Neural cell (in vitro differentiated cells): ENCODE measurements around the gene MRPL58.

Experiments used
- EZH2 ChIP-seq: fragments of 200-600, 300-800 bp; shearing (Covaris generic), sonication (generic); IDR thresholded peaks from 2 replicates; pipeline ENCODE4 v1.6.1; 2014; ENCODE audit warnings: antibody characterized with exemption, low read length, borderline replicate concordance, mild to moderate bottlenecking; ENCODE audit not compliant: insufficient read depth, poor library complexity, severe bottlenecking
- POLR2AphosphoS5 ChIP-seq: IDR thresholded peaks from 2 replicates; pipeline ENCODE4 v1.6.1; 2012
- TAF1 ChIP-seq: IDR thresholded peaks from 2 replicates; pipeline ENCODE4 v1.6.1; 2012; ENCODE audit warnings: low read depth
- TF ChIP-seq, protein P1 (sequence below): fragments of 450-650 bp; IDR thresholded peaks from 2 replicates; pipeline ENCODE4 v1.5.1; 2014; ENCODE audit warnings: antibody characterized with exemption, mild to moderate bottlenecking, moderate library complexity; ENCODE audit not compliant: poor library complexity, severe bottlenecking
- TF ChIP-seq, protein P2 (sequence below): IDR thresholded peaks from 2 replicates; pipeline ENCODE4 v1.6.1; 2012; ENCODE audit warnings: borderline replicate concordance

DNA sequence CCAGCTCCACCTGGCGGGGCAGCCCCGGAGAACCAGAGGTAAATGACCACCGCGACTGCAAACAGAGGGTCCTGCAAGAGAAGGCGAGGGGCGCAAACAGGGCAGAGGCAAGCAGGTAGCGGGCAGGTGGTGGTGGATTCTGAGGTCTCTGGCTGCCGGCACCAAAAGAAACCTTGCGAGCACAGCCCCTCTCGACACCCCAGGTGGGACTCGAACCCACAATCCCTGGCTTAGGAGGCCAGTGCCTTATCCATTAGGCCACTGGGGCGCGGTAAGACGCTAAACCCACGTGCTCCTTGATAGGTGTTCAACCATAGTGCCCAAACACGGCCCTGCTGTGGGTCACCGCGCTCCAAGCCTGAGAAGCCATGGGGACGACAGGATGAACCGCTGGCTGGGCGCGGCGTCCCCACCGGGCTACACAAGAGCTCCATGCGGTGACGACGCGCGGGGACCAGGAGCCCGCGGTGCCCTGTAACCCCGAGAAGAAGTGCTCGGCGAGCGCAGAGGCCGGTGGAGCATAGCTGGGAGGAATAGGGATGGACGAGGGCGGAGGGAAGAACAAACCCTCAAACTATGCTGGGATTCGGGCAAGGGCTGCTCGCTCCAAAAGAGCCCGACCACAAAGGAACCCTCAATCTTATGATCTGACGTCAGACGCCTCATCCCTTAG is 21.9 kb downstream of the MRPL58 start:
- TF ChIP-seq EZH2 (no peak), TAF1 (peak; percentile 8), POLR2AphosphoS5 (peak; percentile 20)
- TF ChIP-seq, protein P1, sequence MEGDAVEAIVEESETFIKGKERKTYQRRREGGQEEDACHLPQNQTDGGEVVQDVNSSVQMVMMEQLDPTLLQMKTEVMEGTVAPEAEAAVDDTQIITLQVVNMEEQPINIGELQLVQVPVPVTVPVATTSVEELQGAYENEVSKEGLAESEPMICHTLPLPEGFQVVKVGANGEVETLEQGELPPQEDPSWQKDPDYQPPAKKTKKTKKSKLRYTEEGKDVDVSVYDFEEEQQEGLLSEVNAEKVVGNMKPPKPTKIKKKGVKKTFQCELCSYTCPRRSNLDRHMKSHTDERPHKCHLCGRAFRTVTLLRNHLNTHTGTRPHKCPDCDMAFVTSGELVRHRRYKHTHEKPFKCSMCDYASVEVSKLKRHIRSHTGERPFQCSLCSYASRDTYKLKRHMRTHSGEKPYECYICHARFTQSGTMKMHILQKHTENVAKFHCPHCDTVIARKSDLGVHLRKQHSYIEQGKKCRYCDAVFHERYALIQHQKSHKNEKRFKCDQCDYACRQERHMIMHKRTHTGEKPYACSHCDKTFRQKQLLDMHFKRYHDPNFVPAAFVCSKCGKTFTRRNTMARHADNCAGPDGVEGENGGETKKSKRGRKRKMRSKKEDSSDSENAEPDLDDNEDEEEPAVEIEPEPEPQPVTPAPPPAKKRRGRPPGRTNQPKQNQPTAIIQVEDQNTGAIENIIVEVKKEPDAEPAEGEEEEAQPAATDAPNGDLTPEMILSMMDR = peak; percentile 60
- TF ChIP-seq, protein P2, sequence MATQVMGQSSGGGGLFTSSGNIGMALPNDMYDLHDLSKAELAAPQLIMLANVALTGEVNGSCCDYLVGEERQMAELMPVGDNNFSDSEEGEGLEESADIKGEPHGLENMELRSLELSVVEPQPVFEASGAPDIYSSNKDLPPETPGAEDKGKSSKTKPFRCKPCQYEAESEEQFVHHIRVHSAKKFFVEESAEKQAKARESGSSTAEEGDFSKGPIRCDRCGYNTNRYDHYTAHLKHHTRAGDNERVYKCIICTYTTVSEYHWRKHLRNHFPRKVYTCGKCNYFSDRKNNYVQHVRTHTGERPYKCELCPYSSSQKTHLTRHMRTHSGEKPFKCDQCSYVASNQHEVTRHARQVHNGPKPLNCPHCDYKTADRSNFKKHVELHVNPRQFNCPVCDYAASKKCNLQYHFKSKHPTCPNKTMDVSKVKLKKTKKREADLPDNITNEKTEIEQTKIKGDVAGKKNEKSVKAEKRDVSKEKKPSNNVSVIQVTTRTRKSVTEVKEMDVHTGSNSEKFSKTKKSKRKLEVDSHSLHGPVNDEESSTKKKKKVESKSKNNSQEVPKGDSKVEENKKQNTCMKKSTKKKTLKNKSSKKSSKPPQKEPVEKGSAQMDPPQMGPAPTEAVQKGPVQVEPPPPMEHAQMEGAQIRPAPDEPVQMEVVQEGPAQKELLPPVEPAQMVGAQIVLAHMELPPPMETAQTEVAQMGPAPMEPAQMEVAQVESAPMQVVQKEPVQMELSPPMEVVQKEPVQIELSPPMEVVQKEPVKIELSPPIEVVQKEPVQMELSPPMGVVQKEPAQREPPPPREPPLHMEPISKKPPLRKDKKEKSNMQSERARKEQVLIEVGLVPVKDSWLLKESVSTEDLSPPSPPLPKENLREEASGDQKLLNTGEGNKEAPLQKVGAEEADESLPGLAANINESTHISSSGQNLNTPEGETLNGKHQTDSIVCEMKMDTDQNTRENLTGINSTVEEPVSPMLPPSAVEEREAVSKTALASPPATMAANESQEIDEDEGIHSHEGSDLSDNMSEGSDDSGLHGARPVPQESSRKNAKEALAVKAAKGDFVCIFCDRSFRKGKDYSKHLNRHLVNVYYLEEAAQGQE = peak; percentile 9
